GM23338 (cell line): ENCODE data around the gene ARL5B. TPM values are rescaled to one million over a fixed set of nuclear protein-coding genes. Genes with fewer than 3 reads are reported as not detected.
A peak's percentile ranks its signal among the peaks of the same experiment; 100 is the strongest.

Experiments used
- ATAC-seq: fragments of 200-7000 bp; cut with Tn5 transposase; 3 replicates; pipeline ENCODE4 v1.9.1; 2020
- DNase-seq: peaks from one replicate; pipeline ENCODE4 v3.0.0-alpha.2; 2015; ENCODE audit warnings: low spot score
- H2AFZ ChIP-seq: fragments of 200-600 bp; sonication (generic); 2 replicates; pipeline ENCODE4 v1.8.0; 2016; ENCODE audit warnings: antibody characterized with exemption, mild to moderate bottlenecking, moderate library complexity
- H3F3A ChIP-seq: fragments of 200-600 bp; sonication (generic); replicated peaks from 2 replicates; pipeline ENCODE4 v1.8.0; 2017; ENCODE audit warnings: antibody characterized with exemption, mixed run types, low read depth
- H3K27ac ChIP-seq: fragments of 200-600 bp; sonication (generic); 2 replicates; pipeline ENCODE4 v1.6.1; 2016; ENCODE audit warnings: low read depth
- H3K27me3 ChIP-seq: fragments of 200-600 bp; sonication (generic); 2 replicates; pipeline ENCODE4 v1.8.0; 2016; ENCODE audit warnings: mild to moderate bottlenecking, mixed run types, moderate library complexity; ENCODE audit not compliant: insufficient read depth
- H3K36me3 ChIP-seq: fragments of 200-600 bp; sonication (generic); 2 replicates; pipeline ENCODE4 v1.8.0; 2016; ENCODE audit warnings: mild to moderate bottlenecking; ENCODE audit not compliant: insufficient read depth
- H3K4me1 ChIP-seq: fragments of 200-600 bp; sonication (generic); 2 replicates; pipeline ENCODE4 v1.8.0; 2016; ENCODE audit warnings: mild to moderate bottlenecking, moderate library complexity; ENCODE audit not compliant: insufficient read depth
- H3K4me2 ChIP-seq: fragments of 200-600 bp; sonication (generic); 2 replicates; pipeline ENCODE4 v1.7.1; 2017; ENCODE audit warnings: mixed run types
- H3K4me3 ChIP-seq: fragments of 200-600 bp; sonication (generic); 2 replicates; pipeline ENCODE4 v1.6.1; 2016; ENCODE audit warnings: mixed run types
- H3K79me2 ChIP-seq: fragments of 200-600 bp; sonication (generic); replicated peaks from 2 replicates; pipeline ENCODE4 v1.8.0; 2017; ENCODE audit warnings: mild to moderate bottlenecking; ENCODE audit not compliant: insufficient read depth
- H3K9me2 ChIP-seq: fragments of 200-600 bp; sonication (generic); 2 replicates; pipeline ENCODE4 v1.8.0; 2017; ENCODE audit not compliant: insufficient read depth
- H4K20me1 ChIP-seq: fragments of 200-600 bp; sonication (generic); replicated peaks from 2 replicates; pipeline ENCODE4 v1.8.0; 2017; ENCODE audit warnings: mild to moderate bottlenecking; ENCODE audit not compliant: insufficient read depth
- H3K27ac Mint-ChIP-seq: 2 replicates; pipeline ENCODE4 v1.8.0; 2020; ENCODE audit warnings: inconsistent platforms, mild to moderate bottlenecking, moderate library complexity, mixed read lengths
- H3K27me3 Mint-ChIP-seq: 3 replicates; pipeline ENCODE4 v1.8.0; 2022; ENCODE audit warnings: low read depth, mild to moderate bottlenecking, moderate library complexity, mixed read lengths, inconsistent platforms; ENCODE audit not compliant: insufficient read depth, poor library complexity
- H3K36me3 Mint-ChIP-seq: 3 replicates; pipeline ENCODE4 v1.8.0; 2021; ENCODE audit warnings: low read depth, mild to moderate bottlenecking, inconsistent platforms, moderate library complexity, mixed read lengths
- H3K4me1 Mint-ChIP-seq: 3 replicates; pipeline ENCODE4 v1.8.0; 2020; ENCODE audit warnings: mild to moderate bottlenecking, inconsistent platforms, mixed read lengths
- H3K4me3 Mint-ChIP-seq: 3 replicates; pipeline ENCODE4 v1.8.0; 2021; ENCODE audit warnings: moderate library complexity, mild to moderate bottlenecking, inconsistent platforms, mixed read lengths
- H3K9me3 Mint-ChIP-seq: 3 replicates; pipeline ENCODE4 v1.8.0; 2020; ENCODE audit warnings: moderate library complexity, mild to moderate bottlenecking, inconsistent platforms, mixed read lengths
- CREB1 ChIP-seq: fragments of 250-450 bp; sonication (Bioruptor Pico); IDR thresholded peaks from 2 replicates; pipeline ENCODE4 v1.5.0; 2020; ENCODE audit warnings: low read depth, mild to moderate bottlenecking, moderate library complexity
- CTCF ChIP-seq, 2 experiments: fragments of 200-600 bp in 1 of 2; sonication (generic) in 1 of 2; conservative IDR thresholded peaks; 2 replicates each; pipeline versions ENCODE4 v1.5.1 to v1.6.1; 2016 to 2017; ENCODE audit warnings: antibody characterized with exemption in 2 of 2, low read depth in 2 of 2, mild to moderate bottlenecking in 2 of 2, moderate library complexity in 1 of 2
- ETS1 ChIP-seq: IDR thresholded peaks from 2 replicates; pipeline ENCODE4 v1.6.1; 2016; ENCODE audit warnings: antibody characterized with exemption
- EZH2 ChIP-seq: fragments of 200-600 bp; sonication (generic); IDR thresholded peaks from one replicate; pipeline ENCODE4 v1.8.0; 2017; ENCODE audit warnings: antibody characterized with exemption, mild to moderate bottlenecking, low read depth; ENCODE audit not compliant: unreplicated experiment
- EZH2phosphoT487 ChIP-seq: fragments of 200-600 bp; sonication (generic); IDR thresholded peaks from one replicate; pipeline ENCODE4 v1.8.1; 2018; ENCODE audit warnings: antibody characterized with exemption; ENCODE audit not compliant: unreplicated experiment
- JUNB ChIP-seq: IDR thresholded peaks from one replicate; pipeline ENCODE4 v1.6.1; 2016; ENCODE audit warnings: antibody characterized with exemption; ENCODE audit not compliant: unreplicated experiment
- NANOG ChIP-seq: IDR thresholded peaks from 2 replicates; pipeline ENCODE4 v1.6.1; 2016; ENCODE audit warnings: antibody characterized with exemption, borderline replicate concordance
- POLR2AphosphoS5 ChIP-seq: IDR thresholded peaks from 2 replicates; pipeline ENCODE4 v1.6.1; 2016; ENCODE audit warnings: antibody characterized with exemption, low read depth
- REST ChIP-seq: IDR thresholded peaks from one replicate; pipeline ENCODE4 v1.6.1; 2018; ENCODE audit warnings: antibody characterized with exemption; ENCODE audit not compliant: unreplicated experiment
- STAT1 ChIP-seq: IDR thresholded peaks from one replicate; pipeline ENCODE4 v1.6.1; 2016; ENCODE audit warnings: antibody characterized with exemption; ENCODE audit not compliant: unreplicated experiment
- ZNF114 ChIP-seq: fragments of 250-450 bp; sonication (Bioruptor Pico); IDR thresholded peaks from 2 replicates; pipeline ENCODE4 v1.5.0; 2020; ENCODE audit warnings: mild to moderate bottlenecking, moderate library complexity
- ZNF331 ChIP-seq: fragments of 250-450 bp; sonication (Bioruptor Pico); IDR thresholded peaks from 2 replicates; pipeline ENCODE4 v1.5.0; 2020; ENCODE audit warnings: low read depth, mild to moderate bottlenecking, moderate library complexity
- ZNF462 ChIP-seq: fragments of 250-450 bp; sonication (Bioruptor Pico); IDR thresholded peaks from 2 replicates; pipeline ENCODE4 v1.5.0; 2020; ENCODE audit warnings: mild to moderate bottlenecking, moderate library complexity
- polyA plus RNA-seq: library from polyadenylated mRNA; unstranded; fragments of >200 nt; fragmentation: Nextera tagmentation; extraction: Ambion mirVana; gene quantifications from 2 replicates; pipeline ENCODE4 v1.2.1, GENCODE V29; 2016
- total RNA-seq: library from RNA; depleted of rRNA; stranded (reverse); fragments of >200 nt; shearing (Covaris generic); gene quantifications from 2 replicates; pipeline ENCODE4 v1.2.3, GENCODE V29; 2014

The ARL5B gene
- total and polyA plus RNA-seq, 2 experiments from 2014 or later: 22.8 to 76.4 TPM

GRCh38 chr10:18664841-18665478 is 5.7 kb downstream of the ARL5B start:
- no peaks in the 10 kb centered on the region for H3K27me3 ChIP-seq

More at GRCh38 chr10:18664841-18665478, 5.7 kb downstream of the ARL5B start:
- peak overlapping the region; percentile 58; the same call in 1 of the 2 replicates for H3K4me2 ChIP-seq
- ATAC-seq (no peak), DNase-seq (no peak)
- H3K27ac ChIP-seq: peak overlapping the region; percentile 88; the same call in 1 of the 2 replicates
- peaks cover 42% of the 10 kb centered on the region for H3K4me1 ChIP-seq
- no peaks in the 10 kb centered on the region for H3F3A ChIP-seq
- 0 out of 2 replicates have a peak overlapping the region, but pooled peaks have one; percentile 37 for H3K4me3 ChIP-seq
- H3K9me2 ChIP-seq: no peaks in the 10 kb centered on the region
- TF ChIP-seq REST (no peak), CREB1 (no peak), ZNF331 (no peak), EZH2 (no peak), STAT1 (no peak), POLR2AphosphoS5 (no peak), EZH2phosphoT487 (no peak), ZNF462 (CRISPR knock-in tag) (no peak), CTCF (conservative IDR thresholded peaks at IDR 0.05; ENCODE audit: low read depth in 2 of 2) (no peak), ZNF114 (CRISPR knock-in tag) (no peak), NANOG (no peak), JUNB (no peak), ETS1 (no peak)
- peaks cover 5% of the 10 kb centered on the region for H3K27me3 Mint-ChIP-seq
- no peak overlapping the region for H3K27ac Mint-ChIP-seq
- H3K9me3 Mint-ChIP-seq: no peaks in the 10 kb centered on the region
- peaks cover 3% of the 10 kb centered on the region; the same call in 1 of the 2 replicates for H3K36me3 ChIP-seq
- H4K20me1 ChIP-seq: peaks cover 28% of the 10 kb centered on the region; the same call in 1 of the 2 replicates
- peaks cover 51% of the 10 kb centered on the region for H3K4me1 Mint-ChIP-seq
- H3K4me3 Mint-ChIP-seq: no peak overlapping the region
- peaks cover 92% of the 10 kb centered on the region for H3K79me2 ChIP-seq
- no peak overlapping the region for H2AFZ ChIP-seq
- peaks cover 40% of the 10 kb centered on the region for H3K36me3 Mint-ChIP-seq
